NCI-H748 treated with DMSO at 0.1 percent for 48 hours (cell line): ENCODE data around the gene ANTXRL.
"Not testable (repeated sequence)": the region's sequence is repeated elsewhere in the genome, so short reads cannot be mapped to it uniquely, and the experiment has no call there.

Experiments
- DNase-seq: peaks from one replicate; lab custom pipeline; 2025; lab: John Stamatoyannopoulos, UW

ANTXRL gene

GRCh38 chr10:46286991-46287693, at the start of gene ANTXRL:
Gene ANTXRL (plus strand): TSS chr10:46286997. CDS start chr10:46287263, 266 bp downstream.
- DNase-seq = no peak

- no peak for DNase-seq
Observed at GRCh38 chr10:46237815-46238510, 48.8 kb upstream of the ANTXRL start.

- DNase-seq = no peak
Observed at GRCh38 chr10:46239247-46239646, 47.5 kb upstream of the ANTXRL start.

- DNase-seq = no peak
Observed at GRCh38 chr10:46239993-46240683, 46.7 kb upstream of the ANTXRL start.

- DNase-seq = no peak
Observed at GRCh38 chr10:46240684-46241565, 45.9 kb upstream of the ANTXRL start.

- no peak for DNase-seq
Observed at GRCh38 chr10:46245381-46245900, 41.4 kb upstream of the ANTXRL start.

- not testable (repeated sequence) for DNase-seq
Observed at GRCh38 chr10:46246400-46247180, 40.2 kb upstream of the ANTXRL start.

- DNase-seq = no peak
Observed at GRCh38 chr10:46247181-46247475, 39.7 kb upstream of the ANTXRL start.

GRCh38 chr10:46247808-46248569, 38.8 kb upstream of the ANTXRL start:
- no peak for DNase-seq

GRCh38 chr10:46248651-46249146, 38.1 kb upstream of the ANTXRL start:
- no peak for DNase-seq

GRCh38 chr10:46249617-46250344, 37.0 kb upstream of the ANTXRL start:
- DNase-seq = not testable (repeated sequence)

- DNase-seq = no peak
Observed at GRCh38 chr10:46250481-46250880, 36.3 kb upstream of the ANTXRL start.

GRCh38 chr10:46250898-46251856, 35.6 kb upstream of the ANTXRL start:
- DNase-seq = no peak

- DNase-seq = no peak
Observed at GRCh38 chr10:46251857-46252847, 34.6 kb upstream of the ANTXRL start.

- DNase-seq = no peak
Observed at GRCh38 chr10:46253076-46254006, 33.5 kb upstream of the ANTXRL start.

- no peak for DNase-seq
Observed at GRCh38 chr10:46254007-46254383, 32.8 kb upstream of the ANTXRL start.
